Measurements from ENCODE around the gene ANHX. TPM values are rescaled to one million over a fixed set of nuclear protein-coding genes. Genes with fewer than 3 reads are reported as not detected.

The ANHX gene
- total and polyA plus RNA-seq, 2 experiments from 2014 or later = not detected

- H3K4me3 ChIP-seq = no peak overlapping the region
- no peaks in the 10 kb centered on the region for H3K9me2 ChIP-seq (ENCODE audit: insufficient read depth)
- Mint-ChIP-seq H3K27me3 (ENCODE audit: insufficient read depth, low read depth, poor library complexity) (peaks cover 6% of the 10 kb centered on the region), H3K4me3 (no peak overlapping the region), H3K4me1 (no peaks in the 10 kb centered on the region), H3K27ac (no peak overlapping the region), H3K36me3 (ENCODE audit: low read depth) (peaks cover 50% of the 10 kb centered on the region), H3K9me3 (peaks cover 84% of the 10 kb centered on the region)
- no peak for ATAC-seq
- no peaks in the 10 kb centered on the region for H3K79me2 ChIP-seq (replicated peaks; ENCODE audit: insufficient read depth)
- no peaks in the 10 kb centered on the region for H3F3A ChIP-seq (replicated peaks; ENCODE audit: low read depth)
- no peaks in the 10 kb centered on the region for H4K20me1 ChIP-seq (replicated peaks; ENCODE audit: insufficient read depth)
- H3K4me2 ChIP-seq = no peak overlapping the region
- TF ChIP-seq NANOG (IDR thresholded peaks at IDR 0.05; ENCODE audit: borderline replicate concordance) = no peak
- TF ChIP-seq ZNF331 (CRISPR knock-in tag; IDR thresholded peaks at IDR 0.05; ENCODE audit: low read depth) = no peak
- no peak for TF ChIP-seq POLR2AphosphoS5 (IDR thresholded peaks at IDR 0.05; ENCODE audit: low read depth)
- TF ChIP-seq CREB1 (CRISPR knock-in tag; IDR thresholded peaks at IDR 0.05; ENCODE audit: low read depth) = no peak
- no peak for TF ChIP-seq JUNB (IDR thresholded peaks at IDR 0.05; ENCODE audit: unreplicated experiment)
- no peak for TF ChIP-seq ZNF114 (CRISPR knock-in tag; IDR thresholded peaks at IDR 0.05)
- TF ChIP-seq ETS1 (IDR thresholded peaks at IDR 0.05) = no peak
- no peak for TF ChIP-seq ZNF462 (CRISPR knock-in tag; IDR thresholded peaks at IDR 0.05)
- no peak for TF ChIP-seq CTCF (conservative IDR thresholded peaks at IDR 0.05; ENCODE audit: low read depth in 2 of 2)
- TF ChIP-seq EZH2phosphoT487 (IDR thresholded peaks at IDR 0.05; ENCODE audit: unreplicated experiment) = no peak
- no peak for TF ChIP-seq EZH2 (IDR thresholded peaks at IDR 0.05; ENCODE audit: low read depth, unreplicated experiment)
- no peak for TF ChIP-seq STAT1 (IDR thresholded peaks at IDR 0.05; ENCODE audit: unreplicated experiment)
- TF ChIP-seq REST (IDR thresholded peaks at IDR 0.05; ENCODE audit: unreplicated experiment) = no peak
- no peak overlapping the region for H2AFZ ChIP-seq
- H3K4me1 ChIP-seq (ENCODE audit: insufficient read depth) = no peaks in the 10 kb centered on the region
- DNase-seq (ENCODE audit: low spot score) = no peak
- no peak overlapping the region for H3K27ac ChIP-seq (ENCODE audit: low read depth)
- no peaks in the 10 kb centered on the region; the same call in 1 of the 2 replicates for H3K36me3 ChIP-seq (ENCODE audit: insufficient read depth)
- no peaks in the 10 kb centered on the region for H3K27me3 ChIP-seq (ENCODE audit: insufficient read depth)
Measured at GRCh38 chr12:133233993-133234564, 1.6 kb downstream of the ANHX start.

Data from GM23338 (cell line).